Activated T-helper 1 cell treated with anti-CD3 and anti-CD28 coated beads, Interleukin-2, amount 50 U/mL, for 16 hours (primary cell): Measurements from ENCODE around the gene COL19A1.

ENCODE experiments used
- DNase-seq, 2 donors: peaks; one replicate each; pipeline ENCODE4 v3.0.0-alpha.2; 2020; ENCODE audit warnings: low read depth in 1 of 2, low spot score in 1 of 2

Gene COL19A1

GRCh38 chr6:70164556-70164955 lies 298.2 kb downstream of the COL19A1 start:
- DNase-seq: no peak

GRCh38 chr6:70166088-70166958 lies 300.0 kb downstream of the COL19A1 start:
- no peak for DNase-seq

GRCh38 chr6:70168681-70169377 lies 302.5 kb downstream of the COL19A1 start:
- DNase-seq: no peak

- DNase-seq: no peak
Observed at GRCh38 chr6:70171236-70171635, 304.9 kb downstream of the COL19A1 start.

- DNase-seq: no peak
Observed at GRCh38 chr6:70172252-70172651, 305.9 kb downstream of the COL19A1 start.

GRCh38 chr6:70175770-70176169 lies 309.4 kb downstream of the COL19A1 start:
- no peak for DNase-seq

GRCh38 chr6:70176842-70177550 lies 310.6 kb downstream of the COL19A1 start:
- DNase-seq: no peak

- no peak for DNase-seq
Observed at GRCh38 chr6:70180183-70180900, 314.0 kb downstream of the COL19A1 start.

GRCh38 chr6:70180901-70181599 lies 314.7 kb downstream of the COL19A1 start:
- no peak for DNase-seq

- no peak for DNase-seq
Observed at GRCh38 chr6:70183538-70183937, 317.2 kb downstream of the COL19A1 start.

- DNase-seq: no peak
Observed at GRCh38 chr6:70184723-70185122, 318.4 kb downstream of the COL19A1 start.

GRCh38 chr6:70186461-70186860 lies 320.1 kb downstream of the COL19A1 start:
- DNase-seq: no peak

GRCh38 chr6:70188202-70188601 lies 321.8 kb downstream of the COL19A1 start:
- DNase-seq: no peak

GRCh38 chr6:70194421-70194820 lies 328.1 kb downstream of the COL19A1 start:
- no peak for DNase-seq

- no peak for DNase-seq
Observed at GRCh38 chr6:70196531-70196930, 330.2 kb downstream of the COL19A1 start.

- no peak for DNase-seq
Observed at GRCh38 chr6:70198785-70199184, 332.4 kb downstream of the COL19A1 start.

GRCh38 chr6:70208235-70208790 lies 342.0 kb downstream of the COL19A1 start:
- DNase-seq: no peak

- DNase-seq: no peak
Observed at GRCh38 chr6:70210462-70210861, 344.1 kb downstream of the COL19A1 start.

- no peak for DNase-seq
Observed at GRCh38 chr6:70215460-70216108, 349.2 kb downstream of the COL19A1 start.

GRCh38 chr6:70216767-70217166 lies 350.4 kb downstream of the COL19A1 start:
- DNase-seq: no peak
